Putamen (tissue), 1 donor: ENCODE data around the gene S100B.

Source experiments
- DNase-seq: peaks from one replicate; pipeline ENCODE4 v3.0.0-alpha.2; 2016; ENCODE audit warnings: low spot score

S100B gene

GRCh38 chr21:46627726-46628125 is 22.8 kb upstream of the S100B start:
- no peak for DNase-seq

- no peak for DNase-seq
These were observed 22.2 kb upstream of the S100B start for GRCh38 chr21:46626975-46627501.

- DNase-seq = no peak
These were observed 21.7 kb upstream of the S100B start for GRCh38 chr21:46626536-46626935.

GRCh38 chr21:46625759-46626158 is 20.9 kb upstream of the S100B start:
- no peak for DNase-seq

GRCh38 chr21:46624050-46624449 is 19.2 kb upstream of the S100B start:
- peak; percentile 46 for DNase-seq

- DNase-seq = peak; percentile 95
These were observed 17.3 kb upstream of the S100B start for GRCh38 chr21:46622226-46622625.

GRCh38 chr21:46621457-46622182 is 16.7 kb upstream of the S100B start:
- DNase-seq = peak; percentile 96

GRCh38 chr21:46620846-46621245 is 16.0 kb upstream of the S100B start:
- peak; percentile 44 for DNase-seq

GRCh38 chr21:46619846-46620245 is 15.0 kb upstream of the S100B start:
- DNase-seq = no peak

- DNase-seq = no peak
These were observed 14.0 kb upstream of the S100B start for GRCh38 chr21:46618738-46619379.

GRCh38 chr21:46617267-46618051 is 12.6 kb upstream of the S100B start:
- no peak for DNase-seq

GRCh38 chr21:46616656-46617055 is 11.8 kb upstream of the S100B start:
- DNase-seq = no peak

GRCh38 chr21:46616050-46616449 is 11.2 kb upstream of the S100B start:
- DNase-seq = no peak

- no peak for DNase-seq
These were observed 8.5 kb upstream of the S100B start for GRCh38 chr21:46613391-46613790.

- DNase-seq = no peak
These were observed 5.3 kb upstream of the S100B start for GRCh38 chr21:46610018-46610701.

GRCh38 chr21:46608672-46609111 is 3.8 kb upstream of the S100B start:
- no peak for DNase-seq

- no peak for DNase-seq
These were observed 2.8 kb upstream of the S100B start for GRCh38 chr21:46607636-46608035.

- no peak for DNase-seq
These were observed 1.5 kb upstream of the S100B start for GRCh38 chr21:46606427-46606813.

- peak; percentile 47 for DNase-seq
These were observed 1.0 kb upstream of the S100B start for GRCh38 chr21:46605767-46606426.

- DNase-seq = no peak
These were observed 430 bp downstream of the S100B start for GRCh38 chr21:46604329-46604974.

- DNase-seq = no peak
These were observed 1.7 kb downstream of the S100B start for GRCh38 chr21:46603228-46603627.
